A673 (cell line): ENCODE results near the gene GSTT4. TPM values are rescaled to one million over a fixed set of nuclear protein-coding genes. Genes with fewer than 3 reads are reported as not detected.
"Not testable (repeated sequence)": the region's sequence is repeated elsewhere in the genome, so short reads cannot be mapped to it uniquely, and the experiment has no call there.

Source experiments
- BruUV-seq: library from RNA; stranded (reverse); fragments of 400-500 nt; replicated peaks from 2 replicates; lab custom pipeline; 2021; lab: Mats Ljungman, UMichigan
- CTCF ChIA-PET: fragments of 300-600 bp; sonication (Branson Sonifier 250); formaldehyde crosslinking; loops from one replicate; lab custom pipeline; 2022; ENCODE audit warnings: antibody characterized with exemption; lab: Charles Lee
- POLR2A ChIA-PET: fragments of 300-600 bp; sonication (Branson Sonifier 250); formaldehyde crosslinking; loops from one replicate; lab custom pipeline; 2022; ENCODE audit warnings: antibody characterized with exemption; ENCODE audit not compliant: low non-redundant PET; lab: Charles Lee
- DNase-seq: peaks from one replicate; pipeline ENCODE4 v3.0.0-alpha.2; 2015; ENCODE audit warnings: low spot score
- H3K27ac ChIP-seq: fragments of 200-600 bp; sonication (generic); 2 replicates; pipeline ENCODE4 v1.5.1; 2016; ENCODE audit warnings: mixed run types, low read depth, mild to moderate bottlenecking, mixed read lengths, antibody characterized with exemption, low read length; ENCODE audit not compliant: poor library complexity, severe bottlenecking
- H3K27me3 ChIP-seq: fragments of 200-600 bp; sonication (generic); replicated peaks from 2 replicates; pipeline ENCODE4 v1.6.1; 2017; ENCODE audit warnings: mixed run types, low read depth, mild to moderate bottlenecking, mixed read lengths, antibody characterized with exemption, low read length; ENCODE audit not compliant: insufficient read depth, poor library complexity
- H3K36me3 ChIP-seq: fragments of 200-600 bp; sonication (generic); 2 replicates; pipeline ENCODE4 v1.6.1; 2016; ENCODE audit warnings: mixed run types, mild to moderate bottlenecking, mixed read lengths, antibody characterized with exemption, low read length; ENCODE audit not compliant: insufficient read depth, poor library complexity, severe bottlenecking
- H3K4me1 ChIP-seq: fragments of 200-600 bp; sonication (generic); 2 replicates; pipeline ENCODE4 v1.6.1; 2017; ENCODE audit warnings: mixed run types, mild to moderate bottlenecking, mixed read lengths, antibody characterized with exemption, low read length; ENCODE audit not compliant: insufficient read depth, poor library complexity, severe bottlenecking
- H3K4me3 ChIP-seq: fragments of 200-600 bp; sonication (generic); 2 replicates; pipeline ENCODE4 v1.5.1; 2016; ENCODE audit warnings: low read depth, mixed run types, mild to moderate bottlenecking, mixed read lengths, low read length; ENCODE audit not compliant: poor library complexity, severe bottlenecking
- H3K9me3 ChIP-seq: fragments of 200-600 bp; sonication (generic); 2 replicates; pipeline ENCODE4 v1.6.1; 2016; ENCODE audit warnings: mixed run types, low read depth, mild to moderate bottlenecking, mixed read lengths, antibody characterized with exemption, low read length; ENCODE audit not compliant: poor library complexity, severe bottlenecking
- EZH2 ChIP-seq: fragments of 200-600 bp; sonication (generic); IDR thresholded peaks from 2 replicates; pipeline ENCODE4 v1.6.1; 2017; ENCODE audit warnings: borderline replicate concordance, low read depth, mild to moderate bottlenecking, mixed read lengths, antibody characterized with exemption, low read length; ENCODE audit not compliant: poor library complexity, severe bottlenecking
- intact Hi-C: fragments of 100-400 bp; cut with micrococcal nuclease; formaldehyde crosslinking; loops from one replicate; pipeline ENCODE4 v1.10.0; 2022; ENCODE audit not compliant: unreplicated experiment
- total RNA-seq: library from RNA; stranded (reverse); gene quantifications from 2 replicates; pipeline ENCODE4 v1.2.3, GENCODE V29; 2021
- TF ChIP-seq, protein P1 (sequence below): fragments of 300-800, 200-600 bp; sonication (generic); conservative IDR thresholded peaks from 2 replicates; pipeline ENCODE4 v1.5.1; 2017; ENCODE audit warnings: low read depth, mild to moderate bottlenecking, antibody characterized with exemption, low read length, moderate library complexity, mixed read lengths

Gene GSTT4
- total RNA-seq, 1 experiment from 2014 or later, result not detected

GRCh38 chr22:24001314-24001713, 3.9 kb downstream of the GSTT4 start:
- DNase-seq, result no peak
- POLR2A ChIA-PET, result no interaction called here
- no TSS peak for BruUV-seq

DNA sequence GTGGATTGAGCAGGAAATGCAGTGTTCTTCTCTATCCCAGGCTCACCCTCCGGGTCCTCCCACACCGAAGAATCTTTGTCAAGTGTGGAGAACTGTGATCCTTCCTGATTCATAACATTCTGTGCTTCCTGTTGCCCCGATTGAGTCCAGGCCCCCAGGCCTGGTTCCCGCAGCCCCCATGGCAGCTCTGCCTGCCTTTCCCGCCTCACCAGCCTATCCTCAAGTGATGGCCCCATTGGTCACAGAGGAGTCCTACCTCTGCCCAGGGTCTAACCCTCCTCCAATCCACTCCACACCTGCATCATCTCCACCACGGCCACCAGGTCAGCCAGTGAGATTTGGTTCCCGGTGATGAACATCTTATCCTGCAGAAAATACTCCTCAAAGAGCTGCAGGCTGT, 5.5 kb downstream of the GSTT4 start:
- CTCF ChIA-PET, H3K4me1 ChIP-seq, H3K27ac ChIP-seq, H3K4me3 ChIP-seq, POLR2A ChIA-PET, intact Hi-C loops, H3K36me3 ChIP-seq, BruUV-seq, DNase-seq, H3K27me3 ChIP-seq, H3K9me3 ChIP-seq: not testable (repeated sequence)

More at GRCh38 chr22:24001314-24001713, 3.9 kb downstream of the GSTT4 start:
- Histone ChIP-seq H3K27ac (no peak overlapping the region), H3K4me1 (no peaks in the 10 kb centered on the region), H3K36me3 (no peaks in the 10 kb centered on the region), H3K9me3 (no peaks in the 10 kb centered on the region), H3K27me3 (no peaks in the 10 kb centered on the region), H3K4me3 (no peak overlapping the region)
- intact Hi-C loops, result no loop called here
- no peak for TF ChIP-seq EZH2
- TF ChIP-seq, protein P1, sequence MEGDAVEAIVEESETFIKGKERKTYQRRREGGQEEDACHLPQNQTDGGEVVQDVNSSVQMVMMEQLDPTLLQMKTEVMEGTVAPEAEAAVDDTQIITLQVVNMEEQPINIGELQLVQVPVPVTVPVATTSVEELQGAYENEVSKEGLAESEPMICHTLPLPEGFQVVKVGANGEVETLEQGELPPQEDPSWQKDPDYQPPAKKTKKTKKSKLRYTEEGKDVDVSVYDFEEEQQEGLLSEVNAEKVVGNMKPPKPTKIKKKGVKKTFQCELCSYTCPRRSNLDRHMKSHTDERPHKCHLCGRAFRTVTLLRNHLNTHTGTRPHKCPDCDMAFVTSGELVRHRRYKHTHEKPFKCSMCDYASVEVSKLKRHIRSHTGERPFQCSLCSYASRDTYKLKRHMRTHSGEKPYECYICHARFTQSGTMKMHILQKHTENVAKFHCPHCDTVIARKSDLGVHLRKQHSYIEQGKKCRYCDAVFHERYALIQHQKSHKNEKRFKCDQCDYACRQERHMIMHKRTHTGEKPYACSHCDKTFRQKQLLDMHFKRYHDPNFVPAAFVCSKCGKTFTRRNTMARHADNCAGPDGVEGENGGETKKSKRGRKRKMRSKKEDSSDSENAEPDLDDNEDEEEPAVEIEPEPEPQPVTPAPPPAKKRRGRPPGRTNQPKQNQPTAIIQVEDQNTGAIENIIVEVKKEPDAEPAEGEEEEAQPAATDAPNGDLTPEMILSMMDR, result no peak
- CTCF ChIA-PET, result no interaction called here

GRCh38 chr22:23997092-23997491, 8.2 kb downstream of the GSTT4 start:
- Histone ChIP-seq H3K27me3 (no peaks in the 10 kb centered on the region), H3K9me3 (no peaks in the 10 kb centered on the region), H3K27ac (no peak overlapping the region), H3K4me1 (no peaks in the 10 kb centered on the region), H3K36me3 (no peaks in the 10 kb centered on the region), H3K4me3 (no peak overlapping the region)
- CTCF ChIA-PET, result no interaction called here
- no peak for TF ChIP-seq EZH2
- TF ChIP-seq, protein P1, result no peak
- DNase-seq, result no peak
- intact Hi-C loops, result no loop called here
- BruUV-seq, result no TSS peak
- POLR2A ChIA-PET, result no interaction called here

GRCh38 chr22:23993581-23994177, 11.6 kb downstream of the GSTT4 start:
- intact Hi-C loops, H3K27me3 ChIP-seq, H3K9me3 ChIP-seq, DNase-seq, POLR2A ChIA-PET, H3K4me1 ChIP-seq, H3K27ac ChIP-seq, CTCF ChIA-PET, BruUV-seq, H3K4me3 ChIP-seq, H3K36me3 ChIP-seq: not testable (repeated sequence)

DNA sequence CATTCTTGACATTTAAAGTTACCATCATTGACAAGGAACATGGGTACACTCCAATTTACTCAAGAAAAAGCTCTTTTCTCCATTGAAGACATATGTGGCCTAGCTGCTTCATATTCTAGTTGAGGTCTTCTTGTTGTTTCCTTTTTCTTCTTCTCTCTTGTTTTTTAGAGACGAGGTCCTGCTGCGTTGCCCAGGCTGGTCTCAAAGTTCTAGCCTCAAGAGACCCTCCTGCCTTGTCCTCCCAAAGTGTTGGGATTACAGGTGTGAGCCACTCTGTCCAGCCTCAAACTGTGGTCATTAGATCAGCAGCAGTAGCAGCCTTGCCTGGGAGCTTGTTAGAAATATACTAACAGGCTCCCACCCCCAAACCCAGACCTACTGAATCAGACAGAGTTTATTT, 12.2 kb downstream of the GSTT4 start:
- intact Hi-C loops, POLR2A ChIA-PET, H3K9me3 ChIP-seq, H3K36me3 ChIP-seq, H3K4me1 ChIP-seq, H3K27me3 ChIP-seq, H3K27ac ChIP-seq, H3K4me3 ChIP-seq, DNase-seq, CTCF ChIA-PET, BruUV-seq: not testable (repeated sequence)

- BruUV-seq, result not testable (repeated sequence)
Observed at GRCh38 chr22:23989583-23990244, 15.5 kb downstream of the GSTT4 start.

More at GRCh38 chr22:23989583-23990244, 15.5 kb downstream of the GSTT4 start:
- CTCF ChIA-PET, POLR2A ChIA-PET, H3K27me3 ChIP-seq, DNase-seq, H3K4me3 ChIP-seq, H3K36me3 ChIP-seq, H3K9me3 ChIP-seq, intact Hi-C loops, H3K4me1 ChIP-seq, H3K27ac ChIP-seq: not testable (repeated sequence)
